ENCODE results near the gene INPP5A.

INPP5A gene

GRCh38 chr10:132533571-132534260 is 3.9 kb upstream of the INPP5A start:
- no peak overlapping the region for H3K9ac ChIP-seq (ENCODE audit: low read length)
- no peak for DNase-seq
- H3K79me1 ChIP-seq (ENCODE audit: low read length), result peaks cover 3% of the 10 kb centered on the region
- H2AK5ac ChIP-seq (ENCODE audit: low read length), result no peak overlapping the region
- H3K27me3 ChIP-seq (ENCODE audit: insufficient read depth, low read length, poor library complexity), result no peaks in the 10 kb centered on the region
- no CpG with 5 or more reads among the region's 12 CpGs for WGBS (ENCODE audit: extremely low coverage, insufficient coverage, low lambda C conversion rate)
- H2BK15ac ChIP-seq (replicated peaks; ENCODE audit: low read depth), result no peak overlapping the region
- H3K79me2 ChIP-seq (ENCODE audit: control insufficient read depth, insufficient read depth, low read length), result no peaks in the 10 kb centered on the region
- H3K27ac ChIP-seq (ENCODE audit: low read depth, low read length), result no peak overlapping the region
- H3K4me3 ChIP-seq (ENCODE audit: low read length), result no peak overlapping the region
- H2BK5ac ChIP-seq (ENCODE audit: low read length), result no peak overlapping the region
- no peak overlapping the region for H4K8ac ChIP-seq (ENCODE audit: low read depth, low read length)
- no peak overlapping the region for H2BK120ac ChIP-seq (ENCODE audit: low read depth, low read length)
- peak overlapping the region; percentile 15 for H3K56ac ChIP-seq (ENCODE audit: low read length)
- no peaks in the 10 kb centered on the region for H3K36me3 ChIP-seq (ENCODE audit: control insufficient read depth, insufficient read depth, low read length)
- peaks cover 3% of the 10 kb centered on the region for H3K4me1 ChIP-seq (ENCODE audit: control insufficient read depth, low read depth, low read length)
- no peak overlapping the region for H3K4ac ChIP-seq (ENCODE audit: low read depth, low read length)
- no peak overlapping the region for H3K4me2 ChIP-seq (ENCODE audit: low read length)
- H3K18ac ChIP-seq (ENCODE audit: low read length), result no peak overlapping the region
- H3K23ac ChIP-seq (ENCODE audit: low read length), result peak overlapping the region; percentile 4
- no peak overlapping the region for H4K5ac ChIP-seq (ENCODE audit: low read length)

GRCh38 chr10:132534391-132535064 is 3.1 kb upstream of the INPP5A start:
- H3K36me3 ChIP-seq (ENCODE audit: control insufficient read depth, insufficient read depth, low read length), result no peaks in the 10 kb centered on the region
- H3K79me2 ChIP-seq (ENCODE audit: control insufficient read depth, insufficient read depth, low read length), result no peaks in the 10 kb centered on the region
- no peak overlapping the region for H3K18ac ChIP-seq (ENCODE audit: low read length)
- no peak overlapping the region for H2BK5ac ChIP-seq (ENCODE audit: low read length)
- no peak overlapping the region for H4K8ac ChIP-seq (ENCODE audit: low read depth, low read length)
- H3K27me3 ChIP-seq (ENCODE audit: insufficient read depth, low read length, poor library complexity), result no peaks in the 10 kb centered on the region
- no peak overlapping the region for H3K4me2 ChIP-seq (ENCODE audit: low read length)
- no peak for DNase-seq
- H3K79me1 ChIP-seq (ENCODE audit: low read length), result peaks cover 4% of the 10 kb centered on the region
- no peak overlapping the region for H3K56ac ChIP-seq (ENCODE audit: low read length)
- no peak overlapping the region for H3K4me3 ChIP-seq (ENCODE audit: low read length)
- no CpG with 5 or more reads among the region's 8 CpGs for WGBS (ENCODE audit: extremely low coverage, insufficient coverage, low lambda C conversion rate)
- no peak overlapping the region for H2BK15ac ChIP-seq (replicated peaks; ENCODE audit: low read depth)
- H2AK5ac ChIP-seq (ENCODE audit: low read length), result no peak overlapping the region
- H3K9ac ChIP-seq (ENCODE audit: low read length), result no peak overlapping the region
- H4K5ac ChIP-seq (ENCODE audit: low read length), result no peak overlapping the region
- peaks cover 3% of the 10 kb centered on the region for H3K4me1 ChIP-seq (ENCODE audit: control insufficient read depth, low read depth, low read length)
- peak overlapping the region; percentile 4 for H3K23ac ChIP-seq (ENCODE audit: low read length)
- H3K4ac ChIP-seq (ENCODE audit: low read depth, low read length), result no peak overlapping the region
- H2BK120ac ChIP-seq (ENCODE audit: low read depth, low read length), result no peak overlapping the region
- H3K27ac ChIP-seq (ENCODE audit: low read depth, low read length), result no peak overlapping the region

- no peak overlapping the region for H2BK15ac ChIP-seq (replicated peaks; ENCODE audit: low read depth)
- no peaks in the 10 kb centered on the region for H3K36me3 ChIP-seq (ENCODE audit: control insufficient read depth, insufficient read depth, low read length)
- no peaks in the 10 kb centered on the region for H3K27me3 ChIP-seq (ENCODE audit: insufficient read depth, low read length, poor library complexity)
- H3K79me2 ChIP-seq (ENCODE audit: control insufficient read depth, insufficient read depth, low read length), result no peaks in the 10 kb centered on the region
- WGBS (ENCODE audit: extremely low coverage, insufficient coverage, low lambda C conversion rate), result no CpG with 5 or more reads among the region's 18 CpGs
- no peak for DNase-seq
- H3K27ac ChIP-seq (ENCODE audit: low read depth, low read length), result no peak overlapping the region
- no peak overlapping the region for H3K23ac ChIP-seq (ENCODE audit: low read length)
- peaks cover 3% of the 10 kb centered on the region for H3K4me1 ChIP-seq (ENCODE audit: control insufficient read depth, low read depth, low read length)
- H2AK5ac ChIP-seq (ENCODE audit: low read length), result no peak overlapping the region
- H3K9ac ChIP-seq (ENCODE audit: low read length), result no peak overlapping the region
- no peak overlapping the region for H3K4ac ChIP-seq (ENCODE audit: low read depth, low read length)
- H3K4me3 ChIP-seq (ENCODE audit: low read length), result no peak overlapping the region
- H3K56ac ChIP-seq (ENCODE audit: low read length), result no peak overlapping the region
- H4K8ac ChIP-seq (ENCODE audit: low read depth, low read length), result no peak overlapping the region
- no peak overlapping the region for H2BK120ac ChIP-seq (ENCODE audit: low read depth, low read length)
- peaks cover 4% of the 10 kb centered on the region for H3K79me1 ChIP-seq (ENCODE audit: low read length)
- no peak overlapping the region for H3K4me2 ChIP-seq (ENCODE audit: low read length)
- H4K5ac ChIP-seq (ENCODE audit: low read length), result no peak overlapping the region
- H2BK5ac ChIP-seq (ENCODE audit: low read length), result no peak overlapping the region
- no peak overlapping the region for H3K18ac ChIP-seq (ENCODE audit: low read length)
Observed at GRCh38 chr10:132535065-132535651, 2.4 kb upstream of the INPP5A start.

GRCh38 chr10:132536241-132536876 is 1.2 kb upstream of the INPP5A start:
- no peak for DNase-seq
- H3K4me2 ChIP-seq (ENCODE audit: low read length), result peak overlapping the region; percentile 70
- H3K27ac ChIP-seq (ENCODE audit: low read depth, low read length), result no peak overlapping the region
- peak overlapping the region; percentile 50 for H3K4ac ChIP-seq (ENCODE audit: low read depth, low read length)
- H3K4me1 ChIP-seq (ENCODE audit: control insufficient read depth, low read depth, low read length), result peaks cover 3% of the 10 kb centered on the region
- H2BK120ac ChIP-seq (ENCODE audit: low read depth, low read length), result no peak overlapping the region
- no peaks in the 10 kb centered on the region for H3K36me3 ChIP-seq (ENCODE audit: control insufficient read depth, insufficient read depth, low read length)
- peak overlapping the region; percentile 29 for H3K18ac ChIP-seq (ENCODE audit: low read length)
- H3K79me1 ChIP-seq (ENCODE audit: low read length), result peaks cover 6% of the 10 kb centered on the region
- H2BK15ac ChIP-seq (replicated peaks; ENCODE audit: low read depth), result no peak overlapping the region
- WGBS (ENCODE audit: extremely low coverage, insufficient coverage, low lambda C conversion rate), result no CpG with 5 or more reads among the region's 21 CpGs
- no peaks in the 10 kb centered on the region for H3K27me3 ChIP-seq (ENCODE audit: insufficient read depth, low read length, poor library complexity)
- peak overlapping the region; percentile 83 for H3K9ac ChIP-seq (ENCODE audit: low read length)
- no peak overlapping the region for H3K23ac ChIP-seq (ENCODE audit: low read length)
- no peak overlapping the region for H4K5ac ChIP-seq (ENCODE audit: low read length)
- H4K8ac ChIP-seq (ENCODE audit: low read depth, low read length), result no peak overlapping the region
- no peak overlapping the region for H2AK5ac ChIP-seq (ENCODE audit: low read length)
- H2BK5ac ChIP-seq (ENCODE audit: low read length), result no peak overlapping the region
- peak overlapping the region; percentile 94 for H3K56ac ChIP-seq (ENCODE audit: low read length)
- no peaks in the 10 kb centered on the region for H3K79me2 ChIP-seq (ENCODE audit: control insufficient read depth, insufficient read depth, low read length)
- H3K4me3 ChIP-seq (ENCODE audit: low read length), result peak overlapping the region; percentile 49

- Histone ChIP-seq H2BK120ac (ENCODE audit: low read depth, low read length) (no peak overlapping the region), H3K4me1 (ENCODE audit: control insufficient read depth, low read depth, low read length) (peaks cover 3% of the 10 kb centered on the region), H3K27me3 (ENCODE audit: insufficient read depth, low read length, poor library complexity) (no peaks in the 10 kb centered on the region), H3K18ac (ENCODE audit: low read length) (peak overlapping the region; percentile 29), H3K27ac (ENCODE audit: low read depth, low read length) (peak overlapping the region; percentile 12), H3K79me1 (ENCODE audit: low read length) (peaks cover 6% of the 10 kb centered on the region), H3K4me2 (ENCODE audit: low read length) (peak overlapping the region; percentile 70), H2BK15ac (replicated peaks; ENCODE audit: low read depth) (no peak overlapping the region), H3K23ac (ENCODE audit: low read length) (no peak overlapping the region), H3K56ac (ENCODE audit: low read length) (peak overlapping the region; percentile 94), H3K79me2 (ENCODE audit: control insufficient read depth, insufficient read depth, low read length) (no peaks in the 10 kb centered on the region), H3K4me3 (ENCODE audit: low read length) (peak overlapping the region; percentile 49), H2BK5ac (ENCODE audit: low read length) (no peak overlapping the region), H4K8ac (ENCODE audit: low read depth, low read length) (no peak overlapping the region), H3K36me3 (ENCODE audit: control insufficient read depth, insufficient read depth, low read length) (no peaks in the 10 kb centered on the region), H3K9ac (ENCODE audit: low read length) (peak overlapping the region; percentile 83), H3K4ac (ENCODE audit: low read depth, low read length) (peak overlapping the region; percentile 50), H2AK5ac (ENCODE audit: low read length) (no peak overlapping the region), H4K5ac (ENCODE audit: low read length) (no peak overlapping the region)
- WGBS (ENCODE audit: extremely low coverage, insufficient coverage, low lambda C conversion rate), result no CpG with 5 or more reads among the region's 102 CpGs
- DNase-seq, result peak; percentile 99
Observed at GRCh38 chr10:132536877-132537683, 507 bp upstream of the INPP5A start.

Measured in mesendoderm (in vitro differentiated cells).